ENCODE data around the gene CHD5.
A peak's percentile ranks its signal among the peaks of the same experiment; 100 is the strongest.

CHD5 gene

GRCh38 chr1:6142734-6143133 is 37.4 kb downstream of the CHD5 start:
- DNase-seq (ENCODE audit: low read depth), result no peak
- TF ChIP-seq MAX (IDR thresholded peaks at IDR 0.05; ENCODE audit: low read depth, low read length) (no peak), CTCF (IDR thresholded peaks at IDR 0.05; ENCODE audit: low read depth, low read length) (no peak), POLR2A (IDR thresholded peaks at IDR 0.05; ENCODE audit: extremely low read depth, insufficient read length) (no peak), MYC (IDR thresholded peaks at IDR 0.05; ENCODE audit: low read depth, low read length) (no peak)
- no peak overlapping the region for H3K4me3 ChIP-seq (ENCODE audit: low read depth, low read length)

- DNase-seq (ENCODE audit: low read depth), result no peak
- no peak for TF ChIP-seq MAX (IDR thresholded peaks at IDR 0.05; ENCODE audit: low read depth, low read length)
- TF ChIP-seq POLR2A (IDR thresholded peaks at IDR 0.05; ENCODE audit: extremely low read depth, insufficient read length), result no peak
- TF ChIP-seq MYC (IDR thresholded peaks at IDR 0.05; ENCODE audit: low read depth, low read length), result no peak
- TF ChIP-seq CTCF (IDR thresholded peaks at IDR 0.05; ENCODE audit: low read depth, low read length), result no peak
Measured at GRCh38 chr1:6142036-6142621, 38.0 kb downstream of the CHD5 start.

GRCh38 chr1:6141592-6141991 is 38.5 kb downstream of the CHD5 start:
- TF ChIP-seq MYC (IDR thresholded peaks at IDR 0.05; ENCODE audit: low read depth, low read length) (peak; percentile 70), POLR2A (IDR thresholded peaks at IDR 0.05; ENCODE audit: extremely low read depth, insufficient read length) (no peak), CTCF (IDR thresholded peaks at IDR 0.05; ENCODE audit: low read depth, low read length) (peak; percentile 44), MAX (IDR thresholded peaks at IDR 0.05; ENCODE audit: low read depth, low read length) (peak; percentile 81)
- peak; percentile 48 for DNase-seq (ENCODE audit: low read depth)
- no peak overlapping the region for H3K4me3 ChIP-seq (ENCODE audit: low read depth, low read length)

More at GRCh38 chr1:6142036-6142621, 38.0 kb downstream of the CHD5 start:
- no peak overlapping the region for H3K4me3 ChIP-seq (ENCODE audit: low read depth, low read length)

GRCh38 chr1:6140413-6140812 is 39.7 kb downstream of the CHD5 start:
- TF ChIP-seq CTCF (IDR thresholded peaks at IDR 0.05; ENCODE audit: low read depth, low read length), result no peak
- TF ChIP-seq MYC (IDR thresholded peaks at IDR 0.05; ENCODE audit: low read depth, low read length), result no peak
- no peak for TF ChIP-seq MAX (IDR thresholded peaks at IDR 0.05; ENCODE audit: low read depth, low read length)
- no peak for TF ChIP-seq POLR2A (IDR thresholded peaks at IDR 0.05; ENCODE audit: extremely low read depth, insufficient read length)
- H3K4me3 ChIP-seq (ENCODE audit: low read depth, low read length), result no peak overlapping the region
- no peak for DNase-seq (ENCODE audit: low read depth)

GRCh38 chr1:6137758-6138157 is 42.4 kb downstream of the CHD5 start:
- H3K4me3 ChIP-seq (ENCODE audit: low read depth, low read length), result no peak overlapping the region
- no peak for DNase-seq (ENCODE audit: low read depth)
- no peak for TF ChIP-seq CTCF (IDR thresholded peaks at IDR 0.05; ENCODE audit: low read depth, low read length)
- no peak for TF ChIP-seq MYC (IDR thresholded peaks at IDR 0.05; ENCODE audit: low read depth, low read length)
- TF ChIP-seq POLR2A (IDR thresholded peaks at IDR 0.05; ENCODE audit: extremely low read depth, insufficient read length), result no peak
- no peak for TF ChIP-seq MAX (IDR thresholded peaks at IDR 0.05; ENCODE audit: low read depth, low read length)
